IPS DF 19.7 (cell line): Measurements from ENCODE around the gene CEP72.
"Not testable (repeated sequence)": the region's sequence is repeated elsewhere in the genome, so short reads cannot be mapped to it uniquely, and the experiment has no call there.

Source experiments
- DNase-seq: peaks from one replicate; pipeline ENCODE4 v3.0.0-alpha.2; 2013; ENCODE audit warnings: low read depth, low spot score

CEP72 gene

GRCh38 chr5:682216-682615 is 70.1 kb downstream of the CEP72 start:
- DNase-seq: not testable (repeated sequence)

- DNase-seq: not testable (repeated sequence)
Observed at GRCh38 chr5:682651-683358, 70.7 kb downstream of the CEP72 start.

- no peak for DNase-seq
Observed at GRCh38 chr5:683551-684481, 71.7 kb downstream of the CEP72 start.

GRCh38 chr5:684751-685216 is 72.6 kb downstream of the CEP72 start:
- no peak for DNase-seq

GRCh38 chr5:685262-686171 is 73.4 kb downstream of the CEP72 start:
- no peak for DNase-seq

GRCh38 chr5:686172-686523 is 74.0 kb downstream of the CEP72 start:
- not testable (repeated sequence) for DNase-seq

- not testable (repeated sequence) for DNase-seq
Observed at GRCh38 chr5:686936-687335, 74.8 kb downstream of the CEP72 start.

- not testable (repeated sequence) for DNase-seq
Observed at GRCh38 chr5:688348-689010, 76.3 kb downstream of the CEP72 start.

- DNase-seq: not testable (repeated sequence)
Observed at GRCh38 chr5:690293-690692, 78.2 kb downstream of the CEP72 start.

GRCh38 chr5:691049-691448 is 78.9 kb downstream of the CEP72 start:
- not testable (repeated sequence) for DNase-seq

GRCh38 chr5:691817-692528 is 79.8 kb downstream of the CEP72 start:
- no peak for DNase-seq

GRCh38 chr5:692529-693041 is 80.4 kb downstream of the CEP72 start:
- not testable (repeated sequence) for DNase-seq

GRCh38 chr5:693271-694041 is 81.3 kb downstream of the CEP72 start, which contains the start of gene TPPP:
TSS of gene TPPP (minus strand) at chr5:693352. CDS start at chr5:678060, 15,292 bp downstream.
- DNase-seq: not testable (repeated sequence)

GRCh38 chr5:694042-694431 is 81.9 kb downstream of the CEP72 start:
- DNase-seq: not testable (repeated sequence)

GRCh38 chr5:695475-695874 is 83.3 kb downstream of the CEP72 start:
- not testable (repeated sequence) for DNase-seq

- not testable (repeated sequence) for DNase-seq
Observed at GRCh38 chr5:696191-696590, 84.1 kb downstream of the CEP72 start.

GRCh38 chr5:696753-697702 is 84.9 kb downstream of the CEP72 start:
- DNase-seq: not testable (repeated sequence)
